Left ventricle myocardium inferior (tissue), 1 donor: ENCODE measurements around the gene AGAP1. TPM values are rescaled to one million over a fixed set of nuclear protein-coding genes. Genes with fewer than 3 reads are reported as not detected.

Experiments
- DNase-seq: peaks from one replicate; pipeline ENCODE4 v3.0.0-alpha.2; 2020
- H3K27ac ChIP-seq: fragments of 200-600 bp; replicated peaks from 2 replicates; pipeline ENCODE4 v1.8.0; 2021
- H3K27me3 ChIP-seq: fragments of 200-600 bp; 2 replicates; pipeline ENCODE4 v1.8.0; 2021; ENCODE audit warnings: low read depth
- H3K36me3 ChIP-seq: fragments of 200-600 bp; 2 replicates; pipeline ENCODE4 v1.8.0; 2021
- H3K4me1 ChIP-seq: fragments of 200-600 bp; 2 replicates; pipeline ENCODE4 v1.8.0; 2021
- H3K4me3 ChIP-seq: fragments of 200-600 bp; 2 replicates; pipeline ENCODE4 v1.8.0; 2021; ENCODE audit warnings: mild to moderate bottlenecking, moderate library complexity
- H3K9me3 ChIP-seq: fragments of 200-600 bp; replicated peaks from 2 replicates; pipeline ENCODE4 v1.8.0; 2021
- intact Hi-C: fragments of 100-400 bp; cut with micrococcal nuclease; formaldehyde crosslinking; loops from one replicate; pipeline ENCODE4 v1.11.0; 2022
- total RNA-seq: library from RNA; stranded (reverse); fragmentation: NEBNext Ultra II Directional; extraction: Animal tissue kit (Norgen Biotek cat#: 25700); gene quantifications from one replicate; pipeline ENCODE4 v1.2.1, GENCODE V29; 2021
- TF ChIP-seq, protein P1 (sequence below): fragments of 200-600 bp; IDR thresholded peaks from 2 replicates; pipeline ENCODE4 v1.8.0; 2021; ENCODE audit warnings: antibody characterized with exemption, mild to moderate bottlenecking, borderline replicate concordance
- donor health status: DM: no; HTN: yes; CAD: no; lungs with severe emphysema.

The AGAP1 gene
- total RNA-seq, 1 donor from 2014 or later: 18.1 TPM

DNA sequence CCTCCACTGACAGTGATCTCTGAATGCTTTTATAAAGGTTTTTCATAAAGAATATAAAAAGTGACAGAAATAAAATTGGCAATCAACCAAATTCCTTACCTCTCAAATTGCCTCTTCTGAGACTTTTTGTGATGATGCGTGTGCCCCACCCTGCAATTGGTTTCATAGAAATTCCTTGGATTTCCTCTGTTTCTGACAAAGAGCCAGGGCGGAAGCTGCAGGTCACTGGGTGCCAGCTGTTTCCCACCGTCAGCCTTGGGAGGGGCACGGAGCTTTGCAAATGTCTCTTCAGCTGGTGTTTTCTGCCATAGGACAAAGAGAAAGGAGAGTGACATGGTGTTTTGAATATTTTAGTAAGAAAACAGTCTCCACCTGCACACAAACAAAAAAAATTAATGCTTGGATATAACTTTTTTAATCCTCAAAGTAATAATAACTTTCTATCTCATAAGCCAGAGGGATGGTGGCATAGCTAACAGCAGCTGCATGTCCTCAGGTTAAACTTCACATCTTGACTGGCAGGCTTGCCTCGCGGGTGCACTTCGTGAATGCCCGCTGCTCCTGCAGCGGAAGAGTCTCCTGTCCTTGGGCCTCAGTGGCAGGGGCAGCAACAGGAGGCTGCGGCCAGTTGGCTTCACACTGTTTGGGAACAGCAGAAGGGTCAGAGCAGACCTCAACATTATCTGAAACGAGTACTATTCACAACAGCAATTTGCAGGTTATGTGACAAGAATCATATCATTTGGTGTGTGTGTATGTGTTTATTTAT lies 24.7 kb downstream of the AGAP1 start:
- Histone ChIP-seq H3K27ac (no peak overlapping the region), H3K27me3 (no peaks in the 10 kb centered on the region), H3K4me1 (peaks cover 38% of the 10 kb centered on the region), H3K4me3 (no peak overlapping the region), H3K9me3 (no peaks in the 10 kb centered on the region), H3K36me3 (no peaks in the 10 kb centered on the region)
- no peak for DNase-seq
- TF ChIP-seq, protein P1, sequence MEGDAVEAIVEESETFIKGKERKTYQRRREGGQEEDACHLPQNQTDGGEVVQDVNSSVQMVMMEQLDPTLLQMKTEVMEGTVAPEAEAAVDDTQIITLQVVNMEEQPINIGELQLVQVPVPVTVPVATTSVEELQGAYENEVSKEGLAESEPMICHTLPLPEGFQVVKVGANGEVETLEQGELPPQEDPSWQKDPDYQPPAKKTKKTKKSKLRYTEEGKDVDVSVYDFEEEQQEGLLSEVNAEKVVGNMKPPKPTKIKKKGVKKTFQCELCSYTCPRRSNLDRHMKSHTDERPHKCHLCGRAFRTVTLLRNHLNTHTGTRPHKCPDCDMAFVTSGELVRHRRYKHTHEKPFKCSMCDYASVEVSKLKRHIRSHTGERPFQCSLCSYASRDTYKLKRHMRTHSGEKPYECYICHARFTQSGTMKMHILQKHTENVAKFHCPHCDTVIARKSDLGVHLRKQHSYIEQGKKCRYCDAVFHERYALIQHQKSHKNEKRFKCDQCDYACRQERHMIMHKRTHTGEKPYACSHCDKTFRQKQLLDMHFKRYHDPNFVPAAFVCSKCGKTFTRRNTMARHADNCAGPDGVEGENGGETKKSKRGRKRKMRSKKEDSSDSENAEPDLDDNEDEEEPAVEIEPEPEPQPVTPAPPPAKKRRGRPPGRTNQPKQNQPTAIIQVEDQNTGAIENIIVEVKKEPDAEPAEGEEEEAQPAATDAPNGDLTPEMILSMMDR: no peak
- intact Hi-C loops: no loop called here

DNA sequence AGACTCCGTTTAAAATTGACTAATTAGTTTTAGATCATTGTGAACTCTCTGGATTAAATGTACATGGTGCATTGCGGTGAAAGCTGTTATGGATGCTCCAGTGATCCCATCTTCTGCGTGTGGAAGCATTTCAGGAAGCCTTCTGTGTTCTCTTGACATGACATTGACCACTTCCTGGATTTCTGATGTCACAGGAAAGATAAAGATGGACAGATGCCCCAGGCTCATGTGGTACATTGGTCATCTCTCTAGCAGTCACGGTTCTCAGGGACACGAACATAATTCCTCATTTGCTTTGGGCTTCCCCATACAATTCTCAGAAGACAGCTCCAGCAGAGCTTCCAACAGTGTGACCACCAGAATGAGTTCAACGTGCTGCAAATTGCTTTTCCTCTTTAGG lies 26.9 kb downstream of the AGAP1 start:
- Histone ChIP-seq H3K27me3 (no peaks in the 10 kb centered on the region), H3K4me3 (no peak overlapping the region), H3K36me3 (no peaks in the 10 kb centered on the region), H3K27ac (no peak overlapping the region), H3K4me1 (peaks cover 43% of the 10 kb centered on the region), H3K9me3 (no peaks in the 10 kb centered on the region)
- intact Hi-C loops: no loop called here
- TF ChIP-seq, protein P1: no peak
- DNase-seq: no peak

DNA sequence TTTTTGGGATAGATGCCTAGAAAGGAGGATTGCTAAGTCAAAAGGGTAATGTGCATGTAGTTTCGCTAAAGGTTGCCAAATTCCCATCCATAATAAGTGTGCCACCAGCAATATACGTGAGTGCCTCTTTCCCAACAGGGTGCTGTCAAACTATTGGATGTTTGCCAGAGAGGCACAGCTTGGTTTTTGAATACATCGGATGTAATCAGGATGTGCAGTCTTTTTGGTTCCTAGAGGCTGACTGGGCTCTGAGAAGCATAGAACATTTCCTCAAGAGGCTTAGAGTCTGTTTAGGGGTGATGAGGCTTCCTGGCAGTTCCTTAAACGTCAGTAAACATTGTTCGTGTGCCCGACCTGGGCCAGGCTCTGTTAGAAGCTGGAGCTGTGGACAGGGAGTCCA lies 28.0 kb downstream of the AGAP1 start:
- Histone ChIP-seq H3K4me1 (peaks cover 43% of the 10 kb centered on the region), H3K9me3 (no peaks in the 10 kb centered on the region), H3K27me3 (no peaks in the 10 kb centered on the region), H3K4me3 (no peak overlapping the region), H3K36me3 (no peaks in the 10 kb centered on the region), H3K27ac (no peak overlapping the region)
- TF ChIP-seq, protein P1: no peak
- intact Hi-C loops: no loop called here
- no peak for DNase-seq

DNA sequence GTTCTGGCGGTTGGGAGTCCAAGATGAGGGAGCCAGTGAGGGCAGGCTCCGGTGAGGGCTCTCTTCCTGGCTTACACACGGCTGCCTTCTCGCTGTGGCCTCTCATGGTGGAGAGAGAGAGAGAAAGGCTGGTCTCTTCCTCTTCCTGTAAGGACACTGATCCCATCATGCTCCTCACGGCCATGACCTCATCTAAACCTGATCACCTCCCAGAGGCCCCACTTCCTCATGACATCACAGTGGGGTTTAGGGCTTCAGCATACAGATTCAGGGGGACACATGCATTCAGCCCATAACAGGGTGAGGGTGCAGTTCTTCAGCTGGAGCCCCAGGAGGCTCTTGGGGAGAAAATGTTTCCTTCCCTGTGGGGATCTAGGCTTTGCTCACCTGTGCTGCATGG lies 29.2 kb downstream of the AGAP1 start:
- no peak overlapping the region for H3K4me3 ChIP-seq
- no peak for DNase-seq
- H3K27ac ChIP-seq: no peak overlapping the region
- peaks cover 41% of the 10 kb centered on the region for H3K4me1 ChIP-seq
- H3K27me3 ChIP-seq: no peaks in the 10 kb centered on the region
- H3K36me3 ChIP-seq: no peaks in the 10 kb centered on the region
- H3K9me3 ChIP-seq: no peaks in the 10 kb centered on the region
- TF ChIP-seq, protein P1: no peak
- intact Hi-C loops: no loop called here

DNA sequence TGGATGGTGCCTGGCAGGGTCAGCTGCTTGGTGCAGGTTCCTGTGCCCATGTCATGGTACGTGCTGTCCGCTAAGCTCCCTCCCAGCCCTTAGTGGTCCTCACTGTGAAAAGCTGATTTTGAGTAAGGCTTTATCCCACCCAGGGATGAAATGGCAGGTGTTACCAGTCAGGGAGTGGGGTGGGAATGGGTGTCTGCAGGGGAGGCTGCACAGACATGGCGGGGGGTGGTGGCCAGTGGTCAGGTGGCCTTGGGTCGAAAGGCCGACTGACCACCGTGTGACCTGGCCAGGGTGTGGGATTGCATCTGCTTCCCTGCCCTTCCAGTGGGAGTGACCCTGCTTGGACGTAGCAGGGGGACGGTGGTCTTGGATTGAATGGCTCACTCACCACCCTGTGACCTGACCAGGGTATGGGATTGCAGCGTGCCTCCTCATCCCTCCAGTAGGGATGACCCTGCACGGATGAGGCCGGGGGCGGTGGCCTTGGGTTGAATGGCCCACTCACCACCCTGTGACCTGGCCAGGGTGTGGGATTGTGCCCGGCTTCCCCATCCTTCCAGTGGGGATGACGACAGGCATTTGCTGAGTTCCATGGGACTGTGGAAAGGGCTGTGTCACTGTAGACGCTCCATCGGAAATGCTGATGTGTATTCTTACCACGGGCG lies 29.8 kb downstream of the AGAP1 start:
- intact Hi-C loops: no loop called here

More for the DNA sequence above, 29.8 kb downstream of the AGAP1 start:
- Histone ChIP-seq H3K9me3 (no peaks in the 10 kb centered on the region), H3K27me3 (no peaks in the 10 kb centered on the region), H3K36me3 (no peaks in the 10 kb centered on the region), H3K27ac (no peak overlapping the region), H3K4me1 (peaks cover 41% of the 10 kb centered on the region), H3K4me3 (no peak overlapping the region)
- no peak for DNase-seq
- TF ChIP-seq, protein P1: no peak
